SK-N-SH treated with all-trans-retinoic acid at 6 μM for 48 hours (cell line): Measurements from ENCODE around the gene ABCC1.

Experiments
- ATAC-seq: fragments of 200-7000 bp; cut with Tn5 transposase; 3 replicates; pipeline ENCODE4 v1.9.1; 2020; ENCODE audit warnings: mild to moderate bottlenecking, moderate library complexity
- ARNTL ChIP-seq: fragments of 450-650 bp; formaldehyde crosslinking; IDR thresholded peaks from 2 replicates; pipeline ENCODE4 v1.5.0; 2020; ENCODE audit warnings: low read depth, mild to moderate bottlenecking, moderate library complexity, borderline replicate concordance
- BACH2 ChIP-seq: fragments of 250-450 bp; sonication (Bioruptor Pico); IDR thresholded peaks from 2 replicates; pipeline ENCODE4 v1.9.0; 2021; ENCODE audit warnings: mild to moderate bottlenecking, borderline replicate concordance
- CREB5 ChIP-seq: fragments of 250-450 bp; sonication (Bioruptor Pico); IDR thresholded peaks from 2 replicates; pipeline ENCODE4 v1.5.1; 2020; ENCODE audit warnings: low read depth, mild to moderate bottlenecking, moderate library complexity
- CSDC2 ChIP-seq: fragments of 250-450 bp; sonication (Bioruptor Pico); IDR thresholded peaks from 2 replicates; pipeline ENCODE4 v1.5.0; 2020; ENCODE audit warnings: mild to moderate bottlenecking, moderate library complexity
- CSRNP3 ChIP-seq: fragments of 250-450 bp; sonication (Bioruptor Pico); IDR thresholded peaks from 2 replicates; pipeline ENCODE4 v1.5.1; 2021; ENCODE audit warnings: mild to moderate bottlenecking, moderate library complexity
- ESRRG ChIP-seq: fragments of 250-450 bp; sonication (Bioruptor Pico); IDR thresholded peaks from 2 replicates; pipeline ENCODE4 v1.6.1; 2021; ENCODE audit warnings: mild to moderate bottlenecking
- GLIS3 ChIP-seq: fragments of 250-450 bp; sonication (Bioruptor Pico); IDR thresholded peaks from 2 replicates; pipeline ENCODE4 v1.5.0; 2020; ENCODE audit warnings: mild to moderate bottlenecking, moderate library complexity
- ISL1 ChIP-seq: fragments of 250-450 bp; sonication (Bioruptor Pico); IDR thresholded peaks from 2 replicates; pipeline ENCODE4 v2.1.2; 2022; ENCODE audit warnings: mild to moderate bottlenecking, moderate library complexity
- OSR1 ChIP-seq: fragments of 250-450 bp; sonication (Bioruptor Pico); IDR thresholded peaks from 2 replicates; pipeline ENCODE4 v1.8.0; 2022; ENCODE audit warnings: moderate library complexity, mild to moderate bottlenecking, inconsistent platforms
- PATZ1 ChIP-seq: fragments of 250-450 bp; sonication (Bioruptor Pico); IDR thresholded peaks from 2 replicates; pipeline ENCODE4 v1.8.0; 2020; ENCODE audit warnings: mild to moderate bottlenecking, moderate library complexity, borderline replicate concordance
- PPARA ChIP-seq: fragments of 250-450 bp; sonication (Bioruptor Pico); IDR thresholded peaks from 2 replicates; pipeline ENCODE4 v1.5.0; 2020; ENCODE audit warnings: mild to moderate bottlenecking, borderline replicate concordance
- RARB ChIP-seq: fragments of 250-450 bp; sonication (Bioruptor Pico); IDR thresholded peaks from 2 replicates; pipeline ENCODE4 v1.8.0; 2021; ENCODE audit warnings: mild to moderate bottlenecking, moderate library complexity
- SNAI2 ChIP-seq: fragments of 250-450 bp; sonication (Bioruptor Pico); IDR thresholded peaks from 2 replicates; pipeline ENCODE4 v1.5.0; 2020; ENCODE audit warnings: mild to moderate bottlenecking, moderate library complexity
- TCF4 ChIP-seq: fragments of 250-450 bp; sonication (Bioruptor Pico); IDR thresholded peaks from 2 replicates; pipeline ENCODE4 v1.8.0; 2021; ENCODE audit warnings: mild to moderate bottlenecking, moderate library complexity, borderline replicate concordance
- TOX ChIP-seq: fragments of 250-450 bp; sonication (Bioruptor Pico); IDR thresholded peaks from 2 replicates; pipeline ENCODE4 v1.8.0; 2021; ENCODE audit warnings: mild to moderate bottlenecking, moderate library complexity, borderline replicate concordance
- ZC3H10 ChIP-seq: fragments of 250-450 bp; sonication (Bioruptor Pico); IDR thresholded peaks from 2 replicates; pipeline ENCODE4 v1.5.1; 2021; ENCODE audit warnings: mild to moderate bottlenecking, moderate library complexity
- ZFP3 ChIP-seq: fragments of 250-450 bp; sonication (Bioruptor Pico); IDR thresholded peaks from 2 replicates; pipeline ENCODE4 v1.5.0; 2020; ENCODE audit warnings: mild to moderate bottlenecking, moderate library complexity
- ZFP30 ChIP-seq: fragments of 450-650 bp; formaldehyde crosslinking; IDR thresholded peaks from 2 replicates; pipeline ENCODE4 v1.5.0; 2022; ENCODE audit warnings: mild to moderate bottlenecking, moderate library complexity
- ZNF565 ChIP-seq: fragments of 450-650 bp; formaldehyde crosslinking; conservative IDR thresholded peaks from 2 replicates; pipeline ENCODE4 v1.5.0; 2020; ENCODE audit warnings: low read depth, mild to moderate bottlenecking, moderate library complexity
- ZNF70 ChIP-seq: fragments of 450-650 bp; formaldehyde crosslinking; IDR thresholded peaks from 2 replicates; pipeline ENCODE4 v1.5.0; 2020; ENCODE audit warnings: mild to moderate bottlenecking, moderate library complexity
- ZNF8 ChIP-seq: fragments of 450-650 bp; formaldehyde crosslinking; IDR thresholded peaks from 2 replicates; pipeline ENCODE4 v1.5.0; 2020; ENCODE audit warnings: mild to moderate bottlenecking, moderate library complexity
- TF ChIP-seq, protein P1 (sequence below): fragments of 250-450 bp; sonication (Bioruptor Pico); IDR thresholded peaks from 2 replicates; pipeline ENCODE4 v1.8.0; 2021; ENCODE audit warnings: low read depth, mild to moderate bottlenecking, moderate library complexity, borderline replicate concordance
- TF ChIP-seq, protein P2 (sequence below): fragments of 250-450 bp; sonication (Bioruptor Pico); IDR thresholded peaks from 2 replicates; pipeline ENCODE4 v1.5.0; 2020; ENCODE audit warnings: mild to moderate bottlenecking, moderate library complexity

ABCC1 gene

GRCh38 chr16:16086653-16087446 is 137.4 kb downstream of the ABCC1 start:
- no peak for TF ChIP-seq PPARA (CRISPR knock-in tag)
- no peak for TF ChIP-seq TOX
- no peak for TF ChIP-seq ZNF70
- TF ChIP-seq OSR1 (CRISPR knock-in tag), result no peak
- no peak for TF ChIP-seq ZFP30
- no peak for TF ChIP-seq PATZ1 (CRISPR knock-in tag)
- no peak for TF ChIP-seq CREB5
- TF ChIP-seq, protein P1, sequence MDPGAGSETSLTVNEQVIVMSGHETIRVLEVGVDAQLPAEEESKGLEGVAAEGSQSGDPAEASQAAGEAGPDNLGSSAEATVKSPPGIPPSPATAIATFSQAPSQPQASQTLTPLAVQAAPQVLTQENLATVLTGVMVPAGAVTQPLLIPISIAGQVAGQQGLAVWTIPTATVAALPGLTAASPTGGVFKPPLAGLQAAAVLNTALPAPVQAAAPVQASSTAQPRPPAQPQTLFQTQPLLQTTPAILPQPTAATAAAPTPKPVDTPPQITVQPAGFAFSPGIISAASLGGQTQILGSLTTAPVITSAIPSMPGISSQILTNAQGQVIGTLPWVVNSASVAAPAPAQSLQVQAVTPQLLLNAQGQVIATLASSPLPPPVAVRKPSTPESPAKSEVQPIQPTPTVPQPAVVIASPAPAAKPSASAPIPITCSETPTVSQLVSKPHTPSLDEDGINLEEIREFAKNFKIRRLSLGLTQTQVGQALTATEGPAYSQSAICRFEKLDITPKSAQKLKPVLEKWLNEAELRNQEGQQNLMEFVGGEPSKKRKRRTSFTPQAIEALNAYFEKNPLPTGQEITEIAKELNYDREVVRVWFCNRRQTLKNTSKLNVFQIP (CRISPR knock-in tag), result no peak
- no peak for TF ChIP-seq ZC3H10
- TF ChIP-seq CSRNP3 (CRISPR knock-in tag), result no peak
- TF ChIP-seq CSDC2, result no peak
- no peak for TF ChIP-seq ZNF565
- no peak for TF ChIP-seq RARB (CRISPR knock-in tag)
- no peak for TF ChIP-seq BACH2 (CRISPR knock-in tag)
- TF ChIP-seq ZFP3 (CRISPR knock-in tag), result no peak
- no peak for TF ChIP-seq ARNTL (CRISPR knock-in tag)
- TF ChIP-seq, protein P2, sequence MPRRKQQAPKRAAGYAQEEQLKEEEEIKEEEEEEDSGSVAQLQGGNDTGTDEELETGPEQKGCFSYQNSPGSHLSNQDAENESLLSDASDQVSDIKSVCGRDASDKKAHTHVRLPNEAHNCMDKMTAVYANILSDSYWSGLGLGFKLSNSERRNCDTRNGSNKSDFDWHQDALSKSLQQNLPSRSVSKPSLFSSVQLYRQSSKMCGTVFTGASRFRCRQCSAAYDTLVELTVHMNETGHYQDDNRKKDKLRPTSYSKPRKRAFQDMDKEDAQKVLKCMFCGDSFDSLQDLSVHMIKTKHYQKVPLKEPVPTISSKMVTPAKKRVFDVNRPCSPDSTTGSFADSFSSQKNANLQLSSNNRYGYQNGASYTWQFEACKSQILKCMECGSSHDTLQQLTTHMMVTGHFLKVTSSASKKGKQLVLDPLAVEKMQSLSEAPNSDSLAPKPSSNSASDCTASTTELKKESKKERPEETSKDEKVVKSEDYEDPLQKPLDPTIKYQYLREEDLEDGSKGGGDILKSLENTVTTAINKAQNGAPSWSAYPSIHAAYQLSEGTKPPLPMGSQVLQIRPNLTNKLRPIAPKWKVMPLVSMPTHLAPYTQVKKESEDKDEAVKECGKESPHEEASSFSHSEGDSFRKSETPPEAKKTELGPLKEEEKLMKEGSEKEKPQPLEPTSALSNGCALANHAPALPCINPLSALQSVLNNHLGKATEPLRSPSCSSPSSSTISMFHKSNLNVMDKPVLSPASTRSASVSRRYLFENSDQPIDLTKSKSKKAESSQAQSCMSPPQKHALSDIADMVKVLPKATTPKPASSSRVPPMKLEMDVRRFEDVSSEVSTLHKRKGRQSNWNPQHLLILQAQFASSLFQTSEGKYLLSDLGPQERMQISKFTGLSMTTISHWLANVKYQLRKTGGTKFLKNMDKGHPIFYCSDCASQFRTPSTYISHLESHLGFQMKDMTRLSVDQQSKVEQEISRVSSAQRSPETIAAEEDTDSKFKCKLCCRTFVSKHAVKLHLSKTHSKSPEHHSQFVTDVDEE, result no peak
- TF ChIP-seq ZNF8, result no peak
- TF ChIP-seq ISL1, result no peak

DNA sequence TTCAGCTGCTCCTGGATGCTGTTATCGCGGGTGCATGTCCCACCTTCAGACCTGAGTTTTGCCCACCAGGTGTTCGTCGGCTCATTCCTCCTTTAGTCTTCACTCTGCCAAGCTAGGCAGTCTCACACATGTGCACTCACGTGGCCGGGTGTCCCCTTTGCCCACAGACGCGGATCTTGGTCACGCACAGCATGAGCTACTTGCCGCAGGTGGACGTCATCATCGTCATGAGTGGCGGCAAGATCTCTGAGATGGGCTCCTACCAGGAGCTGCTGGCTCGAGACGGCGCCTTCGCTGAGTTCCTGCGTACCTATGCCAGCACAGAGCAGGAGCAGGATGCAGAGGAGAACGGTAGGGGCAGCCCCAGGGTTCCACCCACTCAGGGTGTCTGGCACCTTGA is 140.8 kb downstream of the ABCC1 start:
- no peak for ATAC-seq
- TF ChIP-seq CSRNP3 (CRISPR knock-in tag), result no peak
- no peak for TF ChIP-seq BACH2 (CRISPR knock-in tag)
- no peak for TF ChIP-seq ESRRG (CRISPR knock-in tag)
- no peak for TF ChIP-seq GLIS3
- no peak for TF ChIP-seq PPARA (CRISPR knock-in tag)
- TF ChIP-seq ZFP3 (CRISPR knock-in tag), result no peak
- no peak for TF ChIP-seq PATZ1 (CRISPR knock-in tag)
- TF ChIP-seq ARNTL (CRISPR knock-in tag), result no peak
- TF ChIP-seq ISL1, result no peak
- TF ChIP-seq ZNF8, result no peak
- no peak for TF ChIP-seq ZC3H10
- no peak for TF ChIP-seq ZFP30
- no peak for TF ChIP-seq SNAI2 (CRISPR knock-in tag)
- TF ChIP-seq OSR1 (CRISPR knock-in tag), result no peak
- no peak for TF ChIP-seq TCF4 (CRISPR knock-in tag)
- TF ChIP-seq, protein P1 (CRISPR knock-in tag), result no peak
- TF ChIP-seq, all 23 proteins: peak for 0

More at GRCh38 chr16:16086653-16087446, 137.4 kb downstream of the ABCC1 start:
- no peak for ATAC-seq
